Stomach (tissue), 4 donors: ENCODE data around the gene PCDHB9.
"Not testable (repeated sequence)": the region's sequence is repeated elsewhere in the genome, so short reads cannot be mapped to it uniquely, and the experiment has no call there.

Experiments used
- CTCF ChIP-seq, 7 experiments: fragments of 450-650 bp in 4 of 7; fragments of 200-600 bp in 3 of 7; sonication (generic) in 3 of 7; IDR thresholded peaks; one replicate each; pipeline ENCODE4 v1.5.1; 2016 to 2019; ENCODE audit warnings: antibody characterized with exemption in 7 of 7, control low read depth in 2 of 7, mild to moderate bottlenecking in 1 of 7
- EP300 ChIP-seq: sonication (generic); formaldehyde crosslinking; IDR thresholded peaks from one replicate; pipeline ENCODE4 v1.6.1; 2017; ENCODE audit warnings: antibody characterized with exemption
- POLR2AphosphoS5 ChIP-seq, 3 donors: sonication (generic); formaldehyde crosslinking; IDR thresholded peaks; one replicate each; pipeline ENCODE4 v1.6.1; 2016; ENCODE audit warnings: antibody characterized with exemption in 3 of 3

GRCh38 chr5:141137346-141137745, 49.6 kb upstream of the PCDHB9 start:
- not testable (repeated sequence) for TF ChIP-seq POLR2AphosphoS5 (IDR thresholded peaks at IDR 0.05); CTCF (IDR thresholded peaks at IDR 0.05); EP300
